Measurements from ENCODE around the gene UBE2D1.

The UBE2D1 gene

GRCh38 chr10:58320351-58321049 is 14.3 kb upstream of the UBE2D1 start:
- Histone ChIP-seq H2AFZ (ENCODE audit: low read depth, low read length) (no peak overlapping the region), H3K4me3 (ENCODE audit: low read depth in 1 of 2, low read length in 2 of 2) (no peak overlapping the region), H3K27ac (ENCODE audit: low read length) (no peak overlapping the region), H3K4me2 (ENCODE audit: insufficient read depth, low read length) (no peak overlapping the region), H3K9me3 (ENCODE audit: insufficient read depth, low read length, severe bottlenecking) (no peaks in the 10 kb centered on the region), H3K36me3 (ENCODE audit: insufficient read depth, low read length) (no peaks in the 10 kb centered on the region), H4K20me1 (ENCODE audit: insufficient read depth, low read length) (no peaks in the 10 kb centered on the region), H3K27me3 (ENCODE audit: insufficient read depth, low read length, poor library complexity) (no peaks in the 10 kb centered on the region), H3K79me2 (ENCODE audit: insufficient read depth, low read length) (no peaks in the 10 kb centered on the region), H3K9ac (ENCODE audit: low read depth, low read length) (no peak overlapping the region), H3K4me1 (ENCODE audit: insufficient read depth, low read length) (peaks cover 12% of the 10 kb centered on the region)
- DNase-seq = no peak
- ATAC-seq (ENCODE audit: insufficient read depth, low read depth) = no peak
- no peak for TF ChIP-seq EZH2 (IDR thresholded peaks at IDR 0.05; ENCODE audit: borderline replicate concordance, low read depth, low read length, severe bottlenecking)
- TF ChIP-seq, protein P1, sequence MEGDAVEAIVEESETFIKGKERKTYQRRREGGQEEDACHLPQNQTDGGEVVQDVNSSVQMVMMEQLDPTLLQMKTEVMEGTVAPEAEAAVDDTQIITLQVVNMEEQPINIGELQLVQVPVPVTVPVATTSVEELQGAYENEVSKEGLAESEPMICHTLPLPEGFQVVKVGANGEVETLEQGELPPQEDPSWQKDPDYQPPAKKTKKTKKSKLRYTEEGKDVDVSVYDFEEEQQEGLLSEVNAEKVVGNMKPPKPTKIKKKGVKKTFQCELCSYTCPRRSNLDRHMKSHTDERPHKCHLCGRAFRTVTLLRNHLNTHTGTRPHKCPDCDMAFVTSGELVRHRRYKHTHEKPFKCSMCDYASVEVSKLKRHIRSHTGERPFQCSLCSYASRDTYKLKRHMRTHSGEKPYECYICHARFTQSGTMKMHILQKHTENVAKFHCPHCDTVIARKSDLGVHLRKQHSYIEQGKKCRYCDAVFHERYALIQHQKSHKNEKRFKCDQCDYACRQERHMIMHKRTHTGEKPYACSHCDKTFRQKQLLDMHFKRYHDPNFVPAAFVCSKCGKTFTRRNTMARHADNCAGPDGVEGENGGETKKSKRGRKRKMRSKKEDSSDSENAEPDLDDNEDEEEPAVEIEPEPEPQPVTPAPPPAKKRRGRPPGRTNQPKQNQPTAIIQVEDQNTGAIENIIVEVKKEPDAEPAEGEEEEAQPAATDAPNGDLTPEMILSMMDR (IDR thresholded peaks at IDR 0.05; ENCODE audit: borderline replicate concordance, extremely low read depth, low read length, poor library complexity, severe bottlenecking) = no peak

GRCh38 chr10:58322072-58322834 is 12.6 kb upstream of the UBE2D1 start:
- peak; percentile 19 for DNase-seq
- no peaks in the 10 kb centered on the region for H3K79me2 ChIP-seq (ENCODE audit: insufficient read depth, low read length)
- H3K9ac ChIP-seq (ENCODE audit: low read depth, low read length) = no peak overlapping the region
- H4K20me1 ChIP-seq (ENCODE audit: insufficient read depth, low read length) = no peaks in the 10 kb centered on the region
- H3K4me3 ChIP-seq (ENCODE audit: low read depth in 1 of 2, low read length in 2 of 2) = no peak overlapping the region
- H3K4me2 ChIP-seq (ENCODE audit: insufficient read depth, low read length) = peak overlapping the region; percentile 30; the same call in 1 of the 2 replicates
- no peak overlapping the region; the same call in 1 of the 2 replicates for H3K27ac ChIP-seq (ENCODE audit: low read length)
- peaks cover 12% of the 10 kb centered on the region for H3K4me1 ChIP-seq (ENCODE audit: insufficient read depth, low read length)
- H3K9me3 ChIP-seq (ENCODE audit: insufficient read depth, low read length, severe bottlenecking) = no peaks in the 10 kb centered on the region
- H3K27me3 ChIP-seq (ENCODE audit: insufficient read depth, low read length, poor library complexity) = no peaks in the 10 kb centered on the region
- no peaks in the 10 kb centered on the region for H3K36me3 ChIP-seq (ENCODE audit: insufficient read depth, low read length)
- TF ChIP-seq, protein P1 (IDR thresholded peaks at IDR 0.05; ENCODE audit: borderline replicate concordance, extremely low read depth, low read length, poor library complexity, severe bottlenecking) = no peak
- no peak for TF ChIP-seq EZH2 (IDR thresholded peaks at IDR 0.05; ENCODE audit: borderline replicate concordance, low read depth, low read length, severe bottlenecking)
- peak overlapping the region; percentile 49; the same call in 1 of the 2 replicates for H2AFZ ChIP-seq (ENCODE audit: low read depth, low read length)
- ATAC-seq (ENCODE audit: insufficient read depth, low read depth) = peak; percentile 69

DNA sequence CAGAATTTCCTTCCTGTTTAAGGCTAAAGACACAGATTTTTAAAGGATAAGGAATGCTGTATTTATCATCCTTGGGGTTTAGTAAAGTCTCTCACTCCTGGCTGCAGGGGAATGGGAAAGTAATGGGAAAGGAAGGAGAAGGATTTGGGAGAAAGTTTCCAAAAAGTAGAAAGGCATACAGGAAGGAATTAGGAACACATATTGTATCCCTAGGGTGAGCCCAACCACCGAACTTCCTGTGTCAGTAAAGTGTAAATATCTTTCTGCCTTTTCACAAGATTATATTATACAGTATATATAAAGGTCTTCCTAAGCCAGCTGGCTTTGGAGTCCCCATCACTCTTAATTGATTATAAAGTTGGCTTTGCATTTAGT is 12.0 kb upstream of the UBE2D1 start:
- no peaks in the 10 kb centered on the region for H3K36me3 ChIP-seq (ENCODE audit: insufficient read depth, low read length)
- H3K4me3 ChIP-seq (ENCODE audit: low read depth in 1 of 2, low read length in 2 of 2) = no peak overlapping the region
- ATAC-seq (ENCODE audit: insufficient read depth, low read depth) (no peak), DNase-seq (no peak)
- TF ChIP-seq EZH2 (IDR thresholded peaks at IDR 0.05; ENCODE audit: borderline replicate concordance, low read depth, low read length, severe bottlenecking) = no peak
- TF ChIP-seq, protein P1 (IDR thresholded peaks at IDR 0.05; ENCODE audit: borderline replicate concordance, extremely low read depth, low read length, poor library complexity, severe bottlenecking) = no peak
- no peak overlapping the region for H3K9ac ChIP-seq (ENCODE audit: low read depth, low read length)
- peak overlapping the region; percentile 30; the same call in 1 of the 2 replicates for H3K4me2 ChIP-seq (ENCODE audit: insufficient read depth, low read length)
- H3K79me2 ChIP-seq (ENCODE audit: insufficient read depth, low read length) = no peaks in the 10 kb centered on the region
- no peak overlapping the region; the same call in 1 of the 2 replicates for H3K27ac ChIP-seq (ENCODE audit: low read length)
- no peaks in the 10 kb centered on the region for H4K20me1 ChIP-seq (ENCODE audit: insufficient read depth, low read length)
- H2AFZ ChIP-seq (ENCODE audit: low read depth, low read length) = peak overlapping the region; percentile 49; the same call in 1 of the 2 replicates
- H3K27me3 ChIP-seq (ENCODE audit: insufficient read depth, low read length, poor library complexity) = no peaks in the 10 kb centered on the region
- peaks cover 12% of the 10 kb centered on the region for H3K4me1 ChIP-seq (ENCODE audit: insufficient read depth, low read length)
- H3K9me3 ChIP-seq (ENCODE audit: insufficient read depth, low read length, severe bottlenecking) = no peaks in the 10 kb centered on the region

Measured in DND-41 (cell line).